GM18505 (cell line): ENCODE data around the gene RTRAF.

Source experiments
- ATAC-seq: cut with Tn5 transposase; IDR thresholded peaks from one replicate; pipeline ENCODE4 v1.9.1; 2021; ENCODE audit not compliant: unreplicated experiment
- POLR2A ChIP-seq: IDR thresholded peaks from 4 replicates; pipeline ENCODE4 v1.6.1; 2011; ENCODE audit warnings: borderline replicate concordance; ENCODE audit not compliant: insufficient read depth, insufficient read length; ENCODE audit errors: extremely low read depth

The RTRAF gene

DNA sequence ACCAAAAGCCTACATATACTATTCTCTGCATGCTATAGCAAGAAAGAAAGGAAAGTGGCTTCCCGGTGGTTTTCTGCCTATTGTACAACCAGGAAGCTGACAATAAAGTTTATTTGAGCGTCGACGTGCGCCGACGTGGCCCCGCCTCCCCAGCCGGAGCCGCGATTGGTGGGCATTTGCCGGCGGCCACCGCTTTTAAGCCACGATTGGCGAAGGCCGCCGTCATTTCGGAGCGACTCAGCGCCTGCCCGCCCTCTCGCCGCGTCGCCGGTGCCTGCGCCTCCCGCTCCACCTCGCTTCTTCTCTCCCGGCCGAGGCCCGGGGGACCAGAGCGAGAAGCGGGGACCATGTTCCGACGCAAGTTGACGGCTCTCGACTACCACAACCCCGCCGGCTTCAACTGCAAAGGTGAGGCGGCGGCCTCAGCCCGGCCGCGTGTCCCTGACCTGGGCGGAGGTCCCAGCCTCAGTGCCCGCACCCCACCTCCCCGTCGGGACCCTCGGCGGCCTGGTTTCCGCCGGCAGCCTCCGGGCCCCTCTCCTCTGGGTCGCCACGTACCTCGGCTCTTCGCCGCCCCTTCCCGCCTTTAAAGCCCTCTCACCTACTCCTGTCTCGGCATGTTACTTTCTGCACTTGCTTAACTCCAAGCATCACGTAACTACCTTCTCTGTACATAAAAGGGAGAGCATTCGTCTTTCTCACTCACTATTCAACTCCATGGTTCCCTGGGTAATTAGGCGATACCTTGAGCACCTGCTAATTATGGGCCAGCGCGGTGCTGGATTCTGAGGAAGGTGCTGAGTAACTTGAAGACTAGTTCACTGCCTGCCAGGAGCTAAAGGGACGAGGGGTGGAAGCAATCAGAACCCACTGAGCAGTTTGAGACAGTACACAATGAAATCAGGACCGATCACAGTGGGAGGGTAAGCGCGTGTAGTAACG, at the start of gene RTRAF:
Gene RTRAF (plus strand): TSS at position 254 of the 942 bp plus-strand sequence. CDS start 94 bp downstream, at position 348.
- peak; percentile 94 for ATAC-seq
- peak; percentile 91 for TF ChIP-seq POLR2A

DNA sequence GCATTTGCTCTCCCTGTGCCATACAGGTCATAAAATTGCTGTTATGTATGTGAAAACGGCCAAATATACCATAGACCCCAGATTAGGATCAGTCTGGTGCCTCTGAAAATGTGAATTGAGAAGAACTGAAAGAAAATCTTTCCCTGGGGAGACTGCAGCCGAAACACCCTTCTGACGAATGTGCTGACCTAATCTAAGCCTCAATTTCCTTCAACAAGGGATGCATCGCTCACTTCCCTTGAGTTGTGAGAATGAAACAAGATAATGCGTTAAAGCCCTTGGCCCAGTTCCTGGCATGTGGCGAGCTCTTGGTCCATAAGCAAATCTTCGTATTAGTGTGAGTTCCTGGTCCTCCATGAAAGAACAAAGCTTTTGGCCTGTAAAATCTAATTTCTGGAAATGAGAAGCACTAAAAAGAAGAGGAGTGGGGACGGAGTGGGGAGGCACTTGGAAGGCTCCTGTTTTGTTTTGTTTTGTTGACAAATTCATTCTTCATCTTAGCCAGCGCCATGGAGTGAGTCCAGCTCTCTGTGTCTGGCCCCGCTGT, 49.5 kb upstream of the RTRAF start:
- no peak for TF ChIP-seq POLR2A
- ATAC-seq, result no peak

DNA sequence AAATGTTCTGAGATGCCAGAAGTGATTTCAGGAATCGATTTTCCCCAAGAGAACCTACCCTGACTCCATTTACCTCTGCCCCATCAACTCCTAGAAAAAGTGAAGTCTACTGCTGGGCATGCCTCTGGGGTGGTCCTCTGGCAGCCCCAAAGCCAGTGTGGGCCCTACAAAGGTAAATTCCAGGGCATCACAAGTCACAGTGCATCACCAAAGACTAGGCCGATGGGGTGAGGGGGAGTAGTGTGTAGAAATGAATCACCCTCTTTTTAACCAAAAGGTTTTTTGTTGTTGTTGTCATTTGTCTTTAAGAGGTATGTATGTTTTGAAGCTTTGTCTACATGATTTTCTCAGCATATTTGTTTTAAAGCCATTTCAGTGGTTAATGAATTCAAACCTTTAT, 46.4 kb upstream of the RTRAF start:
- TF ChIP-seq POLR2A, result no peak
- ATAC-seq, result no peak

DNA sequence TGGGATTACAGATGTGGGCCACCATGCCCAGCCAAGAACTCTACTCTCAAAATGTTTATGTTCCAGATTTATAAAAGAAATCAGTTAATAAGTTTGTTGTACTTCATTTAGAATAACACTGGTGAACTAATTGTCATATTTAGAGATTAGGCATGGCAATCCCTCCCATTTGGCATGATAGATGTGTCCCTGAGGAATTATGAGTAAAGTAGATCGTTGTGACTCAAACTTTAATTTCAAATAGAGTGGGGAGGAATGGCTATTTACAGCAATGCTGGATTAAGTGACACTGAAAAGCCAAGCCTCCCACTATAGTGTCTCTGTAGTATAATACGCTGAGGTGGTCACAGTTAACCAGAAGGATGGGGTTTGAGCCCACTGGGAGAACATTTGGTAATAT, 39.3 kb upstream of the RTRAF start:
- TF ChIP-seq POLR2A, result no peak
- ATAC-seq, result no peak

DNA sequence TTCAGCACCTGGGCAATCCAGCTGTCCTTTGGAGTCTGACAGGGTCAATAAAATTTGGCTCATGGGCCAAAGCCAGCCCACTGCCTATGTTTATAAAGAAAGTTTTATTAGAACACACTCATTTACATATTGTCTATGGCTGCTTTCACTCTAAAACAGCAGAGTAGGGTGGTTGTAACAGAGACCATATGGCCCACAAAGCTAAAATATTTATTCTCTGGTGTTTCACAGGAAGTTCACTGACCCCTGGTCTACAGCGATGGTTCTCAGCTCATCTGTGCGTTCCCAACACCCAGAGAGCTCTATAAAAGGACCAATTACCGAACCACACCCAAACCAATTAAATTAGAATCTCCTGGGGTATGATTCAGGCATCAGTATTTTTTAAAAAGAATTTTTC, 37.7 kb upstream of the RTRAF start:
- ATAC-seq, result no peak
- TF ChIP-seq POLR2A, result no peak

DNA sequence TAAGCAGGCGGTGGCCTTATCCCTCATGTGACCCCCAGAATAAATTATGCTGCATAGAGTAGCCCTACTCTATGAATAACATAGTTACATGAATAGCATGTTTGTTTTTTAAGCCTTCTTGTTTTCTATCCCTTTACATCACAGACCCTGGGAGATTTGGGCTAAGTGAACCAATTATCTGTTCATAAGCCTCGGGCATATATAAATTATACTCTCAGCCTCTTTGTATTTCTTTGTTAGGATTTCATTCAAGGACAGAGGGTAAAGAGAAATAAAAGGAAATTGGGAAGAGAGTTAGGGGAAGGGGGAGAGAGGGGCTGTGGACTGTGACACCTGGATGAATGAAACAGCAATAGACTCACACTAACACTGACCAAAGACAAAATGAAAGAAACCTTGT, 35.3 kb upstream of the RTRAF start:
- no peak for TF ChIP-seq POLR2A
- ATAC-seq, result no peak

DNA sequence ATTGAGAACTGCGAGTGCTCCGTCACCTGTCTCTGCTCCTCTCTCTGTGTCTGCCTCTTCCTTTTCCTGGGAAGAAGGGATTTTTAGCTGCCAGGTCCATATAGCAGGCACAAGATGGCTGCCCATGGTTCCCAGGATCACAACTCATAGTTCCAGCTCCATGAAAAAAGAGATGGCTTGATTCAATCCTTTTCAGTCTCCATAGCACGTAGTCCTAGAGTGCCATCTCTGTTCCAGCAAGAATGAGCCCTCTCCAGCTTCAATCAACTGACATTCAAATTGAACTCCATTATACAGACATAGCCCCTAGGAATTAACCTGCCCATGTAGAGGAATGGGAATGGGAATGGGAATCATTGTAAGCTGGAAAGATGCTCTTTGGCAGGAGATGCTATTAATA, 34.7 kb upstream of the RTRAF start:
- ATAC-seq, result no peak
- TF ChIP-seq POLR2A, result no peak

DNA sequence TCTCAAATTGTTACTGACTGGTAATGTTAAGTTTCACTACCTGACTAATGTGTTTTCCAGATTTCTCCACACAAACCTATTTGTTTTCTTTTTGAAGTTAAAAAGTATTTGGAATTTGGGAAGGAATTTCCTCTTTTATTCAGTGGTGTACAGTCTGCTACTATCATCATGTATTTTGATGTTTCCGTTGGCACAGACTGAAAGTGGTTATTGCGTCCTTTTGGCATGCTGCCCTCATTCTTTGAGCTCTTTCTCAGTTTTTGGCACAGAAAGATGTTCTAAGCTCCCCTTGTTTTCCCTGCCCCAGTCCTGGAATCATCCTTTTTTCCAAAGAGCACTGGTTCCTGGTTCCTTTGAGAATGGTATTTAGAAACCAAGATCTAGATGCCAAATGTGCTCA, 31.4 kb upstream of the RTRAF start:
- ATAC-seq, result no peak

DNA sequence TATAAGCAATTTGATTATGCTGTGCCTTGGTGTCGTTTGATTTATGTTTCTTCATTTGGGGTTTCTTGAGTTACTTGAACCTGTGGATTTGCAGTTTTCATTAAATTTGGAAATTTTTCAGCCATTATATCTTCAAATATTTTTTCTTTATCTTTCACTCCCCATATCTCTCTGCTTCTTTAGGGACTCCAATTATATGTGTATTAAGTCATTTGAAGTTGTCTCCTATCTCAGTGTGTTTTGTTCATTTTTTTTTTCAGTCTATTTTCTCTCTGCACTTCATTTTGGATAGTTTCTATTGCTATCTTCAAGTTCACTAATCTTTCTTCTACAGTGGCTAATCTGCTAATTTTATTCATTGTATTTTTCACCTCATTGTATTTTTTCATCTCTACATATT, 29.4 kb upstream of the RTRAF start:
- no peak for ATAC-seq
- TF ChIP-seq POLR2A, result no peak

More for the DNA sequence above, 31.4 kb upstream of the RTRAF start:
- no peak for TF ChIP-seq POLR2A

DNA sequence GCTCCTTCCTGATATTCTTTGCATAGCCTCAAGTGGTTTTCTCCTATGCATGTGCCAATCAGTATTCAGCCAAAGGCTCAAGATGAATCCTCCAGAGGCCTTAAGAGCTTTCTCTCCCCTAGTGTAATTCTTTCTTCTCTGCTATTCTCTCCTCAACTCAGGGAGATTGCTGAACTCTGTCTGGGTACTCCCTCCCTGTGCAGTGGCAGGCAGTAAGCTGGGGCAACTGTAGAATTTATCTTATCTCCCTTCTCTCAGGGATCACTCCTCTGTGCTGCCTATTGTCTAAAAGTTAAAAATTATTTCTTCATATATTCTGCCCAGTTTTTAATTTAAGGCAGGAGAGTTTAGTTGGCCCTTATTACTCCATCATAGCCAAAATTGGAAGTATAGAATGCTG, 28.5 kb upstream of the RTRAF start:
- no peak for TF ChIP-seq POLR2A
- ATAC-seq, result no peak

DNA sequence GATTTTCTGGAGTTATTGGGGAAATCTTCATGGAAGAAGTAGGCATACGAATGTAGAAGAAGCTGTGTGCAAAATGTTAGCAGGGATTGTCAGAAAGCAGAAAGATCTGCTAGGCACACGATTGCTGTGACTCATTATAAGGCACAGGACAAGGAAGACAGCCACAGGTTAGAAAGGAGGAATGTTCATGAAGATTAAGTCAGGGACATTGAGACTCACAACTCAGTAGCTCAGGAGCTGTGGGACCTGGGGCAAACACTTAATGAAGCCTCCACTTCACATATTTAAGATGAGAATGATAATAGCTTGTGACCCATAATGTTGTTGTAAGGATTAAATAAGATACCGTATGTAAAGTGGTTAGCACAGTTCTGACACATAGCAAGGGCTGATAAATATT, 26.6 kb upstream of the RTRAF start:
- TF ChIP-seq POLR2A, result no peak
- ATAC-seq, result no peak

DNA sequence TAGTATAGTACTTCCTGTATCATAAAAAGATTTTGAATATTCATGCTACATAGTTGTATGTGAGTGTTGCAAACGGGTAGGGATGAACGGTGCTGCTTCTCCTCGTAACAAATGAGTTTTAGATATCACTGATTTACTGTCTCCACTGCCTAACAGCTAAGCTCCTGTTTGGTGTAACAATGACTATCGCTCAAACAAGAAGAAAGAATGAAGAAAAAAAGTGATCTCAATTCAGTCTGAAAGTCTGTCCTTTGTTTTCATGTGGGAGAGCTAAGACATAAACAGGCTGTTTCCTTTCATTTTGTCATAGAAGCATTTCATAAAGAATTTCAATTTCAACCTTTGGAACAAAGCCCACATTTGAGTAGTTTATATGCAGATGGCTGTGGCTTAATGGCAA, 26.1 kb upstream of the RTRAF start:
- no peak for TF ChIP-seq POLR2A
- no peak for ATAC-seq

DNA sequence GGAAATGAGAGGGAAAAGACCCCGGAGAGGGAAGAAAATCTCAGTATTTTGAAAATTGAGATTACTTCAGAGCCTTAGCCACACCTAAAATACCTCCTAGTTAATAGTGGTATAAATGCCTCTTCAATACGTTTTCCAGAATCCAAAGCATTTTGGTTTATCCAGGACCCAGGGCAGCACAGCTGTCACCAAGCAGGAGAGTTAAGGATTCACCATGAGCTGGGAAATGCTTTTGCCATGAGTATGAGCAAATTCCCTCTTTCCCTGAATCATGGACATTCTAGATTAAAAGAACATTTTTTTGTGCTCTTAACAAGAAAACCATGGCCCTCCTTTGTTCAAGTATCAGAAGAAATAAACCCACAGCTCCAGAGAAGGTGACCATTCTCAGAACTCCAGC, 21.8 kb upstream of the RTRAF start:
- ATAC-seq, result no peak
- no peak for TF ChIP-seq POLR2A
